Loucy (cell line): ENCODE measurements around the gene SCD.

Experiments used
- H2AFZ ChIP-seq: fragments of 200-600 bp; sonication (generic); 2 replicates; pipeline ENCODE4 v1.6.0; 2016; ENCODE audit warnings: antibody characterized with exemption, mild to moderate bottlenecking, low read length, moderate library complexity
- H3F3A ChIP-seq: fragments of 200-600 bp; 2 replicates; pipeline ENCODE4 v1.6.0; 2016; ENCODE audit warnings: antibody characterized with exemption, low read depth, mild to moderate bottlenecking
- H3K27me3 ChIP-seq: fragments of 200-600 bp; sonication (generic); 2 replicates; pipeline ENCODE4 v1.6.1; 2014; ENCODE audit warnings: low read length, mild to moderate bottlenecking; ENCODE audit not compliant: insufficient read depth, poor library complexity, severe bottlenecking
- H3K36me3 ChIP-seq: fragments of 200-600 bp; sonication (generic); 2 replicates; pipeline ENCODE4 v1.6.1; 2016; ENCODE audit warnings: low read length; ENCODE audit not compliant: insufficient read depth
- H3K4me1 ChIP-seq: fragments of 200-600 bp; sonication (generic); 2 replicates; pipeline ENCODE4 v1.5.1; 2014; ENCODE audit warnings: low read length, mild to moderate bottlenecking; ENCODE audit not compliant: insufficient read depth, poor library complexity, severe bottlenecking
- H3K4me2 ChIP-seq: fragments of 200-600 bp; sonication (generic); 2 replicates; pipeline ENCODE4 v1.6.0; 2014; ENCODE audit warnings: antibody characterized with exemption, low read length, low read depth, mild to moderate bottlenecking; ENCODE audit not compliant: poor library complexity, severe bottlenecking
- H3K4me3 ChIP-seq: fragments of 200-600 bp; sonication (generic); 2 replicates; pipeline ENCODE4 v1.5.1; 2014; ENCODE audit warnings: low read length, mild to moderate bottlenecking, mixed read lengths; ENCODE audit not compliant: poor library complexity, severe bottlenecking
- H3K79me2 ChIP-seq: fragments of 200-600 bp; sonication (generic); 2 replicates; pipeline ENCODE4 v1.6.1; 2014; ENCODE audit warnings: low read length; ENCODE audit not compliant: insufficient read depth
- H3K9ac ChIP-seq: fragments of 200-600 bp; sonication (generic); 2 replicates; pipeline ENCODE4 v1.6.0; 2014; ENCODE audit warnings: mild to moderate bottlenecking, low read depth, low read length, moderate library complexity; ENCODE audit not compliant: poor library complexity, severe bottlenecking
- H3K9me2 ChIP-seq: fragments of 200-600 bp; sonication (generic); replicated peaks from 2 replicates; pipeline ENCODE4 v1.6.1; 2016; ENCODE audit warnings: low read depth, low read length, mixed read lengths
- H3K9me3 ChIP-seq: fragments of 200-600 bp; sonication (generic); 2 replicates; pipeline ENCODE4 v1.6.1; 2014; ENCODE audit warnings: mild to moderate bottlenecking, antibody characterized with exemption, low read length, low read depth; ENCODE audit not compliant: insufficient read depth
- H4K20me1 ChIP-seq: fragments of 200-600 bp; sonication (generic); 2 replicates; pipeline ENCODE4 v1.6.0; 2014; ENCODE audit warnings: antibody characterized with exemption, low read length, mild to moderate bottlenecking; ENCODE audit not compliant: insufficient read depth, poor library complexity, severe bottlenecking
- CTCF ChIP-seq: fragments of 200-600 bp; sonication (generic); conservative IDR thresholded peaks from 2 replicates; pipeline ENCODE4 v1.5.1; 2014; ENCODE audit warnings: mild to moderate bottlenecking, antibody characterized with exemption, low read length
- EZH2phosphoT487 ChIP-seq: fragments of 200-600 bp; IDR thresholded peaks from 2 replicates; pipeline ENCODE4 v1.6.1; 2018; ENCODE audit warnings: antibody characterized with exemption, mild to moderate bottlenecking, moderate library complexity, borderline replicate concordance

The SCD gene

GRCh38 chr10:100340948-100341847, 5.8 kb upstream of the SCD start:
- H3K79me2 ChIP-seq, result peaks cover 15% of the 10 kb centered on the region
- H3K9me3 ChIP-seq, result no peaks in the 10 kb centered on the region
- H3K9me2 ChIP-seq, result no peaks in the 10 kb centered on the region
- H3K9ac ChIP-seq, result no peak overlapping the region
- TF ChIP-seq CTCF, result no peak
- TF ChIP-seq EZH2phosphoT487, result no peak
- H3K4me3 ChIP-seq, result no peak overlapping the region
- H3K27me3 ChIP-seq, result no peaks in the 10 kb centered on the region
- no peak overlapping the region for H2AFZ ChIP-seq
- H3K36me3 ChIP-seq, result no peaks in the 10 kb centered on the region
- H4K20me1 ChIP-seq, result no peaks in the 10 kb centered on the region
- no peaks in the 10 kb centered on the region for H3F3A ChIP-seq
- peaks cover 21% of the 10 kb centered on the region for H3K4me1 ChIP-seq
- H3K4me2 ChIP-seq, result no peak overlapping the region

GRCh38 chr10:100341953-100342626, 4.9 kb upstream of the SCD start:
- Histone ChIP-seq H3K9me2 (no peaks in the 10 kb centered on the region), H3F3A (no peaks in the 10 kb centered on the region), H3K4me2 (peak overlapping the region; percentile 27), H3K27me3 (no peaks in the 10 kb centered on the region), H3K9ac (peak overlapping the region; percentile 48), H3K4me3 (no peak overlapping the region), H4K20me1 (no peaks in the 10 kb centered on the region), H3K79me2 (peaks cover 19% of the 10 kb centered on the region), H3K4me1 (peaks cover 21% of the 10 kb centered on the region), H3K9me3 (no peaks in the 10 kb centered on the region), H2AFZ (peak overlapping the region; percentile 91), H3K36me3 (no peaks in the 10 kb centered on the region)
- TF ChIP-seq EZH2phosphoT487 (no peak), CTCF (peak; percentile 83)

- Histone ChIP-seq H3K4me2 (peak overlapping the region; percentile 27), H3K9ac (peak overlapping the region; percentile 48), H3K4me3 (no peak overlapping the region), H3K4me1 (peaks cover 21% of the 10 kb centered on the region), H3F3A (no peaks in the 10 kb centered on the region), H3K79me2 (peaks cover 24% of the 10 kb centered on the region), H2AFZ (peak overlapping the region; percentile 91), H3K9me2 (no peaks in the 10 kb centered on the region), H3K36me3 (peaks cover 3% of the 10 kb centered on the region; the same call in 1 of the 2 replicates), H3K9me3 (no peaks in the 10 kb centered on the region), H3K27me3 (peaks cover 4% of the 10 kb centered on the region), H4K20me1 (peaks cover 3% of the 10 kb centered on the region)
- TF ChIP-seq EZH2phosphoT487, result no peak
- no peak for TF ChIP-seq CTCF
These were observed 4.4 kb upstream of the SCD start for GRCh38 chr10:100342627-100342972.
